Type B pancreatic cell (in vitro differentiated cells): Measurements from ENCODE around the gene APBA1. TPM values are rescaled to one million over a fixed set of nuclear protein-coding genes. Genes with fewer than 3 reads are reported as not detected.

Source experiments
- DNase-seq: peaks from one replicate; pipeline ENCODE4 v3.0.0; 2021; ENCODE audit warnings: mixed read lengths; ENCODE audit not compliant: unreplicated experiment; ENCODE audit errors: extremely low spot score
- H3K27ac Mint-ChIP-seq: 2 replicates; pipeline ENCODE4 v1.8.0; 2021; ENCODE audit warnings: mild to moderate bottlenecking, mixed read lengths
- H3K27me3 Mint-ChIP-seq: 2 replicates; pipeline ENCODE4 v1.8.0; 2021; ENCODE audit warnings: mixed read lengths
- H3K36me3 Mint-ChIP-seq: 2 replicates; pipeline ENCODE4 v1.8.0; 2021; ENCODE audit warnings: mixed read lengths
- H3K4me1 Mint-ChIP-seq: one replicate; pipeline ENCODE4 v1.8.0; 2021; ENCODE audit warnings: mixed read lengths; ENCODE audit not compliant: unreplicated experiment
- H3K4me3 Mint-ChIP-seq: 2 replicates; pipeline ENCODE4 v1.8.0; 2021; ENCODE audit warnings: mild to moderate bottlenecking, mixed read lengths
- H3K9me3 Mint-ChIP-seq: 2 replicates; pipeline ENCODE4 v1.8.0; 2021; ENCODE audit warnings: mixed read lengths
- total RNA-seq: library from RNA; stranded (reverse); gene quantifications from 2 replicates; pipeline ENCODE4 v1.2.1, GENCODE V29; 2021; ENCODE audit warnings: low replicate concordance
- TF ChIP-seq, protein P1 (sequence below): fragments of 200-600 bp; sonication (generic); conservative IDR thresholded peaks from 2 replicates; pipeline ENCODE4 v1.5.0; 2021; ENCODE audit warnings: antibody characterized with exemption, mild to moderate bottlenecking

The APBA1 gene
- total RNA-seq, 1 donor from 2014 or later: 6.3 TPM

DNA sequence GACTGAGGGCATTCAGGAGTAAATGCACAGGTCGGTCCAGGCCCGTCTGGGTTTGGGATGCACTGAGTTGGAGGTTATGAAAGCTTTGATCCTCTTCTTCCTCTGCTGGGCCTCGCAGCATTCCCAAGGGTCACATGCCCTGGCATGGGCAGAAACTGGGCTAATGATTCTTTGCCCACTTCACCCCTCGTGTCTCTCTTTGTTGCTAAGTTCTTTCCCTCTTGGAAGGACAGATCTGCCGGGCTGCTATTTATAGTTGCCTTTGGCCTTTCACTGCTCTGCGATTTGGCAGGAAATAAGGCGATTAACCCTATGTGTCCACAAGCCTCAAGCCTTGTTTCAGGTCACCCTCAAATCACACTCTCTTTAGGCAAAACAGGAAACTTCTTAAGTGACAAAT is 280.2 kb downstream of the APBA1 start:
- DNase-seq: no peak
- no peaks in the 10 kb centered on the region for H3K9me3 Mint-ChIP-seq
- H3K4me1 Mint-ChIP-seq: no peaks in the 10 kb centered on the region
- H3K36me3 Mint-ChIP-seq: no peaks in the 10 kb centered on the region
- peaks cover 9% of the 10 kb centered on the region for H3K27me3 Mint-ChIP-seq
- no peak overlapping the region for H3K27ac Mint-ChIP-seq
- TF ChIP-seq, protein P1, sequence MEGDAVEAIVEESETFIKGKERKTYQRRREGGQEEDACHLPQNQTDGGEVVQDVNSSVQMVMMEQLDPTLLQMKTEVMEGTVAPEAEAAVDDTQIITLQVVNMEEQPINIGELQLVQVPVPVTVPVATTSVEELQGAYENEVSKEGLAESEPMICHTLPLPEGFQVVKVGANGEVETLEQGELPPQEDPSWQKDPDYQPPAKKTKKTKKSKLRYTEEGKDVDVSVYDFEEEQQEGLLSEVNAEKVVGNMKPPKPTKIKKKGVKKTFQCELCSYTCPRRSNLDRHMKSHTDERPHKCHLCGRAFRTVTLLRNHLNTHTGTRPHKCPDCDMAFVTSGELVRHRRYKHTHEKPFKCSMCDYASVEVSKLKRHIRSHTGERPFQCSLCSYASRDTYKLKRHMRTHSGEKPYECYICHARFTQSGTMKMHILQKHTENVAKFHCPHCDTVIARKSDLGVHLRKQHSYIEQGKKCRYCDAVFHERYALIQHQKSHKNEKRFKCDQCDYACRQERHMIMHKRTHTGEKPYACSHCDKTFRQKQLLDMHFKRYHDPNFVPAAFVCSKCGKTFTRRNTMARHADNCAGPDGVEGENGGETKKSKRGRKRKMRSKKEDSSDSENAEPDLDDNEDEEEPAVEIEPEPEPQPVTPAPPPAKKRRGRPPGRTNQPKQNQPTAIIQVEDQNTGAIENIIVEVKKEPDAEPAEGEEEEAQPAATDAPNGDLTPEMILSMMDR: no peak
- H3K4me3 Mint-ChIP-seq: no peak overlapping the region

DNA sequence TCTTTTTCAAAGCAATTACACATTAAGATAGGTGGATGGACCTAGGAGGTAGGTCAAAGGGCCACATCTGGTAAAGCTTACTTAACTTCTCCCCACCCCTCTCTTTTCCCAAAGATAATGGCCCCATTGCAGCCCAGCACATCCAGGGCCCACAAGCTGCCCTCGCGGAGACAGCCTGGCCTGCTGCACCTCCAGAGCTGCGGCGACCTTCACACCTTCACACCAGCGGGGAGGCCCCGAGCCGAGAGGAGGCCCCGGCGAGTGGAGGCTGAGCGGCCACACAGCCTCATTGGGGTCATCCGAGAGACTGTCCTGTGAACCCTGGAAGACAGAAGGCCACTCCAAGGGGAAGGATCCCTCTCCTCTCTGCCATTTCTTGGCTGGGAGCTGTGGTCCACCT is 280.7 kb downstream of the APBA1 start:
- DNase-seq: no peak
- H3K27me3 Mint-ChIP-seq: peaks cover 9% of the 10 kb centered on the region
- H3K4me3 Mint-ChIP-seq: no peak overlapping the region
- H3K36me3 Mint-ChIP-seq: no peaks in the 10 kb centered on the region
- TF ChIP-seq, protein P1: no peak
- no peaks in the 10 kb centered on the region for H3K4me1 Mint-ChIP-seq
- H3K9me3 Mint-ChIP-seq: no peaks in the 10 kb centered on the region
- no peak overlapping the region for H3K27ac Mint-ChIP-seq

DNA sequence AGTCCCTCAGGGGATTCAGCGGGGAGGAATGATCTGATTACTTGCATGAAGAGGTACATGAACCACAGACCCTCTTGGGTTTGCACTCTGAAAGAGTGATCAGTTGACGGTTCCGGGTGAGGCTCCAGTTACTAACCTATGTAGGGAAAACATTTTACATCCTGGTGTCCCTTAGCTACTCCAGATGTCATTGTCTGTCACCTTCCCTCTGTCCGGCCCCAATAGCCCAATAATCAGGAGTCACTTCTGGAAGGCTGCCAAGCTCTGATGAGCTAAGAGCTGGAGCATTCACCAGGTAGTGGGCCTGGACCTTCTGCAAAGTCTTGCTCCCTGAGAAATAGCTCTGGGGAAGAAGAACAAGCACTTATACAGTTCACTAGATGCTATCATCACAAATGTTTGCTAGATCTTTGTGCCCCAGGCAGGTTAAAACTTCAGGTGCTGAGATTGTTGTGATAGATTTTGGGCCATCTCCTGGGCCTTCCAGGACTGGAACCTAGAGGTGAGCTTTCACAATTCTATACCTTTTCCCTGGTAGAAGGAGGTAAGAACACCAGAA is 282.7 kb downstream of the APBA1 start:
- Mint-ChIP-seq H3K36me3 (no peaks in the 10 kb centered on the region), H3K4me3 (no peak overlapping the region), H3K27ac (no peak overlapping the region), H3K9me3 (no peaks in the 10 kb centered on the region), H3K4me1 (no peaks in the 10 kb centered on the region), H3K27me3 (peaks cover 13% of the 10 kb centered on the region)
- no peak for DNase-seq
- TF ChIP-seq, protein P1: no peak

- DNase-seq: no peak
- Mint-ChIP-seq H3K4me1 (no peaks in the 10 kb centered on the region), H3K4me3 (no peak overlapping the region), H3K9me3 (no peaks in the 10 kb centered on the region), H3K36me3 (no peaks in the 10 kb centered on the region), H3K27me3 (peaks cover 13% of the 10 kb centered on the region), H3K27ac (no peak overlapping the region)
- TF ChIP-seq, protein P1: no peak
Observed at GRCh38 chr9:69388596-69388995, 283.6 kb downstream of the APBA1 start.

GRCh38 chr9:69386651-69387050 is 285.5 kb downstream of the APBA1 start:
- H3K27ac Mint-ChIP-seq: no peak overlapping the region
- TF ChIP-seq, protein P1: no peak
- H3K36me3 Mint-ChIP-seq: no peaks in the 10 kb centered on the region
- H3K27me3 Mint-ChIP-seq: peaks cover 31% of the 10 kb centered on the region
- no peaks in the 10 kb centered on the region for H3K9me3 Mint-ChIP-seq
- H3K4me1 Mint-ChIP-seq: peaks cover 4% of the 10 kb centered on the region
- no peak for DNase-seq
- H3K4me3 Mint-ChIP-seq: no peak overlapping the region

DNA sequence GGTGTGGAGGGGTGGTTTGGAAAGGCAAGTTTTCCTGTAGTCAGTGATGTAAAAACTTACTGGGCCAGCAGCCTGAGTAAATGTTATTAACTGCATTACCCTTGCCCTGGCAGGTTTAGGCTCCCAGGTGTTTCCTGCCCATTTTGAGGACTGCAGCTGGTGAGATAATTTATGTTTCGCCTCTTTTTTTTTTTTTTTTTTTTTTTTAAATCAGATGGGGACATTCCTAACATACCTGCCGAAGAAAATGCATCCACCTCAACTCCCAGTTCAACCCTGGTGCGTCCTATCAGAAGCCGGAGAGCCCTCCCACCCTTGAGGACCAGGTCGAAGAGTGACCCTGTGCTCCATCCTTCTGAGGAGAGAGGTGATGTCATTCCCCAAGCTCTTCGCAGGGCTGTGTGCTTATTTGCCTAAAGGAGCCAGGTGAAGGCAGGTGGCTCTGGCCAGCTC is 286.6 kb downstream of the APBA1 start:
- Mint-ChIP-seq H3K4me3 (no peak overlapping the region), H3K27me3 (peaks cover 32% of the 10 kb centered on the region), H3K4me1 (peaks cover 4% of the 10 kb centered on the region), H3K36me3 (no peaks in the 10 kb centered on the region), H3K27ac (peak overlapping the region; percentile 44), H3K9me3 (no peaks in the 10 kb centered on the region)
- DNase-seq: no peak
- TF ChIP-seq, protein P1: no peak
